Lower lobe of right lung (tissue), 2 donors: Measurements from ENCODE around the gene ABCC12. TPM values are rescaled to one million over a fixed set of nuclear protein-coding genes. Genes with fewer than 3 reads are reported as not detected.
A peak's percentile ranks its signal among the peaks of the same experiment; 100 is the strongest.

Experiments used
- ATAC-seq, 2 donors: fragments of 200-7000 bp; cut with Tn5 transposase; one replicate each; pipeline ENCODE4 v1.9.1; 2020 to 2022; ENCODE audit warnings: mild to moderate bottlenecking in 2 of 2, moderate library complexity in 2 of 2
- DNase-seq: peaks from one replicate; pipeline ENCODE4 v3.0.0-alpha.2; 2020
- H3K27ac ChIP-seq: fragments of 200-600 bp; one replicate; pipeline ENCODE4 v1.8.0; 2022
- H3K27me3 ChIP-seq: fragments of 200-600 bp; one replicate; pipeline ENCODE4 v1.8.0; 2022; ENCODE audit warnings: low read depth
- H3K36me3 ChIP-seq: fragments of 200-600 bp; one replicate; pipeline ENCODE4 v1.8.0; 2022; ENCODE audit warnings: mild to moderate bottlenecking
- H3K4me1 ChIP-seq: fragments of 200-600 bp; one replicate; pipeline ENCODE4 v1.8.0; 2022
- H3K4me3 ChIP-seq: fragments of 200-600 bp; one replicate; pipeline ENCODE4 v1.8.0; 2022; ENCODE audit warnings: mild to moderate bottlenecking
- H3K9me3 ChIP-seq: fragments of 200-600 bp; one replicate; pipeline ENCODE4 v1.8.0; 2022
- CTCF ChIP-seq: fragments of 200-600 bp; IDR thresholded peaks from one replicate; pipeline ENCODE4 v1.8.0; 2022; ENCODE audit warnings: antibody characterized with exemption, mild to moderate bottlenecking
- intact Hi-C: fragments of 100-400 bp; cut with DNase I; formaldehyde crosslinking; loops from one replicate; pipeline ENCODE4 v1.11.0; 2022
- total RNA-seq: library from RNA; stranded (reverse); fragmentation: NEBNext Ultra II Directional; extraction: Animal tissue kit (Norgen Biotek cat#: 25700); gene quantifications from one replicate; pipeline ENCODE4 v1.2.1, GENCODE V29; 2021
- donor health status: DM: no; HTN: yes; CAD: no; lungs with severe emphysema.

ABCC12 gene
- total RNA-seq, 1 donor from 2014 or later = not detected

DNA sequence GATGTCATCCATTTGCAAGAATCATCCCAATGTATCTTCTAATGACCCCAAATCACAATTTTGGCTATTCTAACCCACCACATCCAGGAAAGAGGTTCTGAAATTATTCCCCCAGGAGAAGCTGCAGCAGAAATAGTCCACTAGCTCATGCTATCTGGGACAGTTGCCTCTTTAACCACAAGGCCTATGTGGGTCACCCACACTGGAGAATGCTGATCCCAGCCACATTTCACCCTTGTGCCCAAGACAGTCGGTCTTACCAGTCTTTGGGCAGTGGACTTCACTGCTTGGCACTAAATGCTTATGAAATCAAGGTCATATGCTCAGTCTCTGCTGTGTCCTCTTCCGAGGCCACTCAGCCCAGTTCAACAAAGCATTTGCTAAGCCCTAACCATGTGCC is 27.0 kb downstream of the ABCC12 start:
- no peak for TF ChIP-seq CTCF
- intact Hi-C loops = no loop called here
- Histone ChIP-seq H3K36me3 (no peaks in the 10 kb centered on the region), H3K27ac (no peak overlapping the region), H3K27me3 (no peaks in the 10 kb centered on the region), H3K9me3 (no peaks in the 10 kb centered on the region), H3K4me1 (peaks cover 15% of the 10 kb centered on the region), H3K4me3 (no peak overlapping the region)
- DNase-seq (no peak), ATAC-seq (no peak)

DNA sequence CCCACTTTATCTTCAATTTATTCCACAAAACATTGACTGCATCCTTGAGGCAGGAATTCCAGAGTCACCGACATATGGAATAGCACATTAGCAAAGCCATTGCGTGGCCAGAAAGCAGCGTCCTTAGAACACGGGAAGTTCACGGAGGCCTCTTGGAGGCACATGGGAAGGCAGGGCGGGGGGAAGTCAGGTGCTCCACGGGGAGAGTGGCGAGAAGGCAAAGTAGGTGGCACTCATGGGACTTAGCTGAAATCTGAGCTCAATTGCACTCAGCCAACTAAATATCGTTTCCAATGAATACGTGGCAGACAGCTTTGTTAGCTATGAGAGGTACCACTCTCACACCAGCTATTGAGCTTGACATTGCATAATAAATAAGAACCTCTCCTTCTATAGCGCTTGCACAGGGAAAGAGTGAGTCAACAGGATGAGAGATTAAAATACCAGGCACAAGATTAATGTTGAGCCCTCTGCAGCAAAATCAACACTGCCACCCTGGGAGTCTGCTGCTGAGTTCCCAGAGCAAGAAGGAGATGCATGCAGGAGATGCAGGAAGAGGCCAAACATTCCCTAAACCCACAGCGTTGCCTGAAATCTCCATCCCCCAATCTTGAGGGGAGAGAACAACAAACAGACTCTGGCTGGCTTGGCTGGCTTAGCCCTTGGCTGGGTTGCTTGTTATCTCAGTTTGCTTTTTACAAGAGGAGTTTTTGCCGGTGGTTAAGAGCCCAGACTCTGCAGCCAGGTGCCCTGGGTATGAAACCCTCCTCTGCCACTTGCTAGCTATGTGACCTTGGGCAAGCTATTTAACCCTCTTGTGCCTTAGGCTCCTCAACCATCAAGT is 28.8 kb downstream of the ABCC12 start:
- Histone ChIP-seq H3K36me3 (no peaks in the 10 kb centered on the region), H3K9me3 (no peaks in the 10 kb centered on the region), H3K4me1 (peaks cover 9% of the 10 kb centered on the region), H3K4me3 (no peak overlapping the region), H3K27me3 (no peaks in the 10 kb centered on the region), H3K27ac (peak overlapping the region; percentile 58)
- ATAC-seq (peak; percentile 87 to 90), DNase-seq (peak; percentile 79)
- TF ChIP-seq CTCF = no peak
- intact Hi-C loops = no loop called here

- no peak for DNase-seq
- intact Hi-C loops = no loop called here
- TF ChIP-seq CTCF = no peak
- H3K4me3 ChIP-seq = no peak overlapping the region
- ATAC-seq = no peak
- peaks cover 9% of the 10 kb centered on the region for H3K4me1 ChIP-seq
- no peaks in the 10 kb centered on the region for H3K27me3 ChIP-seq
- H3K27ac ChIP-seq = no peak overlapping the region
- H3K9me3 ChIP-seq = no peaks in the 10 kb centered on the region
- H3K36me3 ChIP-seq = no peaks in the 10 kb centered on the region
These were observed 29.9 kb downstream of the ABCC12 start for GRCh38 chr16:48125888-48126287.

DNA sequence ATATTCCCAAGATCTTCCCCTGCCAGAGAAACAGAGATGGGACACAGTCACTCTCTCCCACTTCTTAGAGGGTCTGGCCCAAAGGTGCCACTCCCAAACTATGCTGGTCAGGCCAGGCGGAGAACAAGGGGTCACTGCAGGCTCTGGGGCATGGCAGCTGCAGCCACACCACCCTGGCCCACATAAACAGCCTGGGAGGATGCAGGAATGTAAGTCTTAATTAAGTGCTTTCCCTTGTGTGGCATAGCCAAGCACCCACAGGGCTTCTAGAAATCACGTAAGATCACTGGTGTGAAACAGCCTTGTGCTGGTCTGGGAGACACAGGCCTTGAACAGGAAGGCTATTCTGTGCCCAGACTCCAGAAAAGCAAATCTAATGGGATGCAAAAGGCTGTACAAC is 31.5 kb downstream of the ABCC12 start:
- ATAC-seq = no peak
- intact Hi-C loops = no loop called here

GRCh38 chr16:48123104-48123788 is 32.5 kb downstream of the ABCC12 start:
- intact Hi-C loops = no loop called here

More for the DNA sequence above, 31.5 kb downstream of the ABCC12 start:
- H3K4me3 ChIP-seq = no peak overlapping the region
- H3K36me3 ChIP-seq = no peaks in the 10 kb centered on the region
- no peaks in the 10 kb centered on the region for H3K9me3 ChIP-seq
- no peak for TF ChIP-seq CTCF
- H3K27ac ChIP-seq = no peak overlapping the region
- no peak for DNase-seq
- peaks cover 9% of the 10 kb centered on the region for H3K4me1 ChIP-seq
- no peaks in the 10 kb centered on the region for H3K27me3 ChIP-seq

More at GRCh38 chr16:48123104-48123788, 32.5 kb downstream of the ABCC12 start:
- DNase-seq (no peak), ATAC-seq (no peak)
- H3K27me3 ChIP-seq = no peaks in the 10 kb centered on the region
- H3K4me1 ChIP-seq = peaks cover 9% of the 10 kb centered on the region
- no peaks in the 10 kb centered on the region for H3K36me3 ChIP-seq
- no peaks in the 10 kb centered on the region for H3K9me3 ChIP-seq
- no peak overlapping the region for H3K27ac ChIP-seq
- no peak overlapping the region for H3K4me3 ChIP-seq
- no peak for TF ChIP-seq CTCF
